ENCODE data around the gene BCL3.

The BCL3 gene

DNA sequence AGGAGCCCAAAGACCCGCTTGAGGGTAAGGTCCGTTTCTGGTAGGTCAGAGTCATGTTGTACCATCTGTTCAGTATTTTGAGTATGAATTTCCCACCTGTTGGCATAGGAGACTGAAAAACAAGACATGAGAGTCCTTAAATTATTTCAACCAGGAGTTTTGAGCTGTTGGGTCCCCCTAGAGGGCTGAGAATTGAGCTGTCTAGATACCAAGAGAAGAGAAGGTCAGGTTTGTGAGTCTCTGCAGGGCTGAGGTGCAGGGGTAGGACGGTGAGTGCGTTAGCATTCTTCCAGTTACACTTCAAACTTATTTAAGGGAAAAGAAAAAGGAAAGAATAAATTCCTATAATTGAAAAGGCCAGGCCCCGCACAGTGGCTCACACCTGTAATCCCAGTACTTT lies 34.2 kb downstream of the BCL3 start:
- Histone ChIP-seq H3K27ac (no peak overlapping the region), H3K9ac (no peak overlapping the region), H3K4me1 (ENCODE audit: low read depth, poor library complexity, severe bottlenecking) (peaks cover 3% of the 10 kb centered on the region), H4K20me1 (ENCODE audit: insufficient read depth) (no peaks in the 10 kb centered on the region), H3K36me3 (ENCODE audit: insufficient read depth) (no peaks in the 10 kb centered on the region), H3K79me2 (ENCODE audit: insufficient read depth, low read depth) (no peaks in the 10 kb centered on the region), H2AFZ (ENCODE audit: low read depth) (no peak overlapping the region), H3K27me3 (ENCODE audit: insufficient read depth, low read depth) (no peaks in the 10 kb centered on the region), H3K4me3 (IDR thresholded peaks at IDR 0.05; ENCODE audit: insufficient read depth, low read depth, low read length) (no peak overlapping the region), H3K4me2 (no peak overlapping the region)
- TF ChIP-seq, protein P1, sequence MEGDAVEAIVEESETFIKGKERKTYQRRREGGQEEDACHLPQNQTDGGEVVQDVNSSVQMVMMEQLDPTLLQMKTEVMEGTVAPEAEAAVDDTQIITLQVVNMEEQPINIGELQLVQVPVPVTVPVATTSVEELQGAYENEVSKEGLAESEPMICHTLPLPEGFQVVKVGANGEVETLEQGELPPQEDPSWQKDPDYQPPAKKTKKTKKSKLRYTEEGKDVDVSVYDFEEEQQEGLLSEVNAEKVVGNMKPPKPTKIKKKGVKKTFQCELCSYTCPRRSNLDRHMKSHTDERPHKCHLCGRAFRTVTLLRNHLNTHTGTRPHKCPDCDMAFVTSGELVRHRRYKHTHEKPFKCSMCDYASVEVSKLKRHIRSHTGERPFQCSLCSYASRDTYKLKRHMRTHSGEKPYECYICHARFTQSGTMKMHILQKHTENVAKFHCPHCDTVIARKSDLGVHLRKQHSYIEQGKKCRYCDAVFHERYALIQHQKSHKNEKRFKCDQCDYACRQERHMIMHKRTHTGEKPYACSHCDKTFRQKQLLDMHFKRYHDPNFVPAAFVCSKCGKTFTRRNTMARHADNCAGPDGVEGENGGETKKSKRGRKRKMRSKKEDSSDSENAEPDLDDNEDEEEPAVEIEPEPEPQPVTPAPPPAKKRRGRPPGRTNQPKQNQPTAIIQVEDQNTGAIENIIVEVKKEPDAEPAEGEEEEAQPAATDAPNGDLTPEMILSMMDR (conservative IDR thresholded peaks at IDR 0.05; ENCODE audit: low read depth, low read length), result 0 out of 2 replicates have a peak, but pooled peaks have one; percentile 22

DNA sequence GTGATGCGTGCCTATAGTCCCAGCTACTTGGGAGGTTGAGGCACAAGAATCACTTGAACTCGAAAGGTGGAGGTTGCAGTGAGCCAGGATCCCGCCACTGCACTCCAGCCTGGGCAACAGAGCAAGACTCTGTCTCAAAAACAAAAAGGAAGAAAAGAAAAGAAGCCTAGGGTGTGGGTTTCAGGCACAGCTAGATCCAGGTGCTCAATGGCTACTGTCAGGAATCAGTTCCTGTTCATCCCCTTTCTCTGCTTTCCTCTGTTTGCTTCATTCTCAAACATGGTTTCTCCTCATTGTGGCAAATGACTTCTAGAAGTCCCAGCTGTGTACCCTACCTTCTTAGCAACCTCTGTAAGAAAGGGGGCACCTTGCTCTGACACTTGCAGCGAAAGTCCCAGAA lies 35.0 kb downstream of the BCL3 start:
- no peak overlapping the region for H3K4me2 ChIP-seq
- H2AFZ ChIP-seq (ENCODE audit: low read depth), result no peak overlapping the region
- H3K9ac ChIP-seq, result no peak overlapping the region
- H3K79me2 ChIP-seq (ENCODE audit: insufficient read depth, low read depth), result no peaks in the 10 kb centered on the region
- H3K27ac ChIP-seq, result no peak overlapping the region
- no peaks in the 10 kb centered on the region for H3K36me3 ChIP-seq (ENCODE audit: insufficient read depth)
- H3K4me3 ChIP-seq (IDR thresholded peaks at IDR 0.05; ENCODE audit: insufficient read depth, low read depth, low read length), result no peak overlapping the region
- peaks cover 3% of the 10 kb centered on the region for H3K4me1 ChIP-seq (ENCODE audit: low read depth, poor library complexity, severe bottlenecking)
- TF ChIP-seq, protein P1 (conservative IDR thresholded peaks at IDR 0.05; ENCODE audit: low read depth, low read length), result no peak
- no peaks in the 10 kb centered on the region for H4K20me1 ChIP-seq (ENCODE audit: insufficient read depth)
- no peaks in the 10 kb centered on the region for H3K27me3 ChIP-seq (ENCODE audit: insufficient read depth, low read depth)

DNA sequence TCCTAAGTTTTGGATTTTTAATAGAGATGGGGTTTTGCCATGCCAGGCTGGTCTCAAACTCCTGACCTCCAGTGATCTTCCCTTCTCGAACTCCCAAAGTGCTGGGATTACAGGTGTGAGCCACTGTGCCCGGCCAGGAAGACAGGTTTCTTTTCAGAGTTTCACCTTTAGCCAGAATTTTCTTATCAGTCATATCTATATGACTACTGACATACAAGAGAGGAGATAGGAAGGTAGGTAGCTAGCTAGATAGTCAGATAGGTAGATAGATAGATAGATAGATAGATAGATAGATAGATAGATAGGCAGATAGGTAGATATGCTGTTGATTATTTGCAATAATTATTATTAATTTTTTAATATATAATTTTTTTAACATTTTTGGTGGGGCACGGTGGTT lies 36.8 kb downstream of the BCL3 start:
- Histone ChIP-seq H3K4me2 (no peak overlapping the region; the same call in 1 of the 2 replicates), H3K4me1 (ENCODE audit: low read depth, poor library complexity, severe bottlenecking) (peaks cover 3% of the 10 kb centered on the region), H3K27me3 (ENCODE audit: insufficient read depth, low read depth) (no peaks in the 10 kb centered on the region), H3K9ac (no peak overlapping the region), H2AFZ (ENCODE audit: low read depth) (peak overlapping the region; percentile 92; the same call in 1 of the 2 replicates), H4K20me1 (ENCODE audit: insufficient read depth) (no peaks in the 10 kb centered on the region), H3K4me3 (IDR thresholded peaks at IDR 0.05; ENCODE audit: insufficient read depth, low read depth, low read length) (no peak overlapping the region), H3K36me3 (ENCODE audit: insufficient read depth) (no peaks in the 10 kb centered on the region), H3K79me2 (ENCODE audit: insufficient read depth, low read depth) (no peaks in the 10 kb centered on the region), H3K27ac (no peak overlapping the region)
- TF ChIP-seq, protein P1 (conservative IDR thresholded peaks at IDR 0.05; ENCODE audit: low read depth, low read length), result no peak

DNA sequence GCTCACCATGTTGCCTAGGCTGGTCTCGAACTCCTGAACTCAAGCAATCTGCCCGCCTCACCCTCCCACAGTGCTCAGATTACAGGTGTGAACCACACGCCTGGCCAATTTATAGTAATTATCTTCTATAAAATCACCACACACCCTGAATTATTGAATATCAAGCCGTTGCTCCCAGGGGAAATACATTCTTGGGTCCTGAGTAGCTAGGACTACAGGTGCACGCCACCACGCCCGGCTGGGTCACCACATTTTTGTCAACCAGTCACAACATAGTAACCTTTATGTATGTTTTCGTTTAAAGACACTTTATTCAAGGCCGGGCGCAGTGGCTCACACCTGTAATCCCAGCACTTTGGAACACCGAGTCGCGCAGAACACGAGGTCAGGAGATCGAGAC lies 37.5 kb downstream of the BCL3 start:
- no peak overlapping the region for H3K9ac ChIP-seq
- H3K4me2 ChIP-seq, result no peak overlapping the region
- H3K4me3 ChIP-seq (IDR thresholded peaks at IDR 0.05; ENCODE audit: insufficient read depth, low read depth, low read length), result no peak overlapping the region
- H3K36me3 ChIP-seq (ENCODE audit: insufficient read depth), result no peaks in the 10 kb centered on the region
- no peaks in the 10 kb centered on the region for H4K20me1 ChIP-seq (ENCODE audit: insufficient read depth)
- H3K27me3 ChIP-seq (ENCODE audit: insufficient read depth, low read depth), result no peaks in the 10 kb centered on the region
- no peak overlapping the region for H2AFZ ChIP-seq (ENCODE audit: low read depth)
- H3K79me2 ChIP-seq (ENCODE audit: insufficient read depth, low read depth), result no peaks in the 10 kb centered on the region
- TF ChIP-seq, protein P1 (conservative IDR thresholded peaks at IDR 0.05; ENCODE audit: low read depth, low read length), result no peak
- peaks cover 3% of the 10 kb centered on the region for H3K4me1 ChIP-seq (ENCODE audit: low read depth, poor library complexity, severe bottlenecking)
- no peak overlapping the region for H3K27ac ChIP-seq
